ENCODE measurements around the gene KCNK10.

KCNK10 gene

DNA sequence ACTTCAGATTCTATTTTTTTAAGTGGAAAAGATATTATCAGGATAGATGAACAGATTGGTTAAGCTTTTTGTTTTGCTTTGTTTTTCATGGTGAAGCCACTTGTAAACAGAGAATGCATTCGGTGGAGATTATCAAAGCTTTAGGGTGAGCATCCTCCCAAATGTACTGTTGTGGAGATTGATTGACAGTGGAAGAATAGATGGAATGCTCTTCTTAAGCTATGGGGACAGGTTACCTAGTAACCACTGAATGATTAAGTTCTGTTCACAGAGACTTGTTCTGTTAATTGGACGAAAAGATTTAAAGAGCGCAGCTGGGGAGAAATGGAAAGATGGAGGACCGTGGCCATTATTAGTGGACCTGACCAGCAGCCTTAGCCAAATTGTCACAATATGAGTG lies 40.6 kb upstream of the KCNK10 start:
- Histone ChIP-seq H4K20me1 (ENCODE audit: control insufficient read depth, insufficient read depth, low read depth, low read length) (no peaks in the 10 kb centered on the region), H3F3A (ENCODE audit: control insufficient read depth, insufficient read depth) (no peaks in the 10 kb centered on the region), H3K27ac (ENCODE audit: low read depth, low read length) (no peak overlapping the region), H3K27me3 (ENCODE audit: control insufficient read depth, low read length) (no peaks in the 10 kb centered on the region), H3K4me1 (ENCODE audit: control insufficient read depth, low read length) (no peaks in the 10 kb centered on the region), H3K9me2 (replicated peaks; ENCODE audit: control insufficient read depth, low read length) (no peaks in the 10 kb centered on the region), H3K4me3 (ENCODE audit: low read length) (no peak overlapping the region), H3K79me2 (ENCODE audit: control insufficient read depth, low read length) (no peaks in the 10 kb centered on the region), H3K9me3 (ENCODE audit: control insufficient read depth, insufficient read depth, low read length) (no peaks in the 10 kb centered on the region), H3K4me2 (ENCODE audit: low read length) (no peak overlapping the region), H3K36me3 (ENCODE audit: control insufficient read depth, low read length) (no peaks in the 10 kb centered on the region)
- TF ChIP-seq, protein P1, sequence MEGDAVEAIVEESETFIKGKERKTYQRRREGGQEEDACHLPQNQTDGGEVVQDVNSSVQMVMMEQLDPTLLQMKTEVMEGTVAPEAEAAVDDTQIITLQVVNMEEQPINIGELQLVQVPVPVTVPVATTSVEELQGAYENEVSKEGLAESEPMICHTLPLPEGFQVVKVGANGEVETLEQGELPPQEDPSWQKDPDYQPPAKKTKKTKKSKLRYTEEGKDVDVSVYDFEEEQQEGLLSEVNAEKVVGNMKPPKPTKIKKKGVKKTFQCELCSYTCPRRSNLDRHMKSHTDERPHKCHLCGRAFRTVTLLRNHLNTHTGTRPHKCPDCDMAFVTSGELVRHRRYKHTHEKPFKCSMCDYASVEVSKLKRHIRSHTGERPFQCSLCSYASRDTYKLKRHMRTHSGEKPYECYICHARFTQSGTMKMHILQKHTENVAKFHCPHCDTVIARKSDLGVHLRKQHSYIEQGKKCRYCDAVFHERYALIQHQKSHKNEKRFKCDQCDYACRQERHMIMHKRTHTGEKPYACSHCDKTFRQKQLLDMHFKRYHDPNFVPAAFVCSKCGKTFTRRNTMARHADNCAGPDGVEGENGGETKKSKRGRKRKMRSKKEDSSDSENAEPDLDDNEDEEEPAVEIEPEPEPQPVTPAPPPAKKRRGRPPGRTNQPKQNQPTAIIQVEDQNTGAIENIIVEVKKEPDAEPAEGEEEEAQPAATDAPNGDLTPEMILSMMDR (IDR thresholded peaks at IDR 0.05; ENCODE audit: low read depth, low read length, poor library complexity, severe bottlenecking): no peak
- no peak for TF ChIP-seq EZH2phosphoT487 (IDR thresholded peaks at IDR 0.05; ENCODE audit: borderline replicate concordance, low read length)

DNA sequence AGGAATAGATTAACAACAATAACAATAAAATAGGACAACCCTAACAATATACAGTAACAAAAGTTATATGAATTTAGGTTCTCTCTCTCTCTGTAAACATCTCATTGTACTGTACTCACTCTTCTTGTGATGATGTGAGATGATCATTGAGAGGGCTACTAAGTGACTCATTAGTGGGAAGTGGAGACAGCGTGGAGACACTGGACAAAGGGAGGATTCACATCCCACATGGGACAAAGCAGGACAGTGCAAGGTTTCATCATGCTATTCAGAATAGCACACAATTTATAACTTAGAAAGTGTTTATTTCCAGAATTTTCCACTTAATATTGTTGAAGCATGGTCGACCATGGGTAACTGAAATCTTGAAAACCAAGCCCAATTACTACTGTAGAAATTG lies 36.4 kb upstream of the KCNK10 start:
- no peaks in the 10 kb centered on the region for H3K79me2 ChIP-seq (ENCODE audit: control insufficient read depth, low read length)
- TF ChIP-seq EZH2phosphoT487 (IDR thresholded peaks at IDR 0.05; ENCODE audit: borderline replicate concordance, low read length): no peak
- TF ChIP-seq, protein P1 (IDR thresholded peaks at IDR 0.05; ENCODE audit: low read depth, low read length, poor library complexity, severe bottlenecking): no peak
- H3K4me2 ChIP-seq (ENCODE audit: low read length): no peak overlapping the region
- H3K4me3 ChIP-seq (ENCODE audit: low read length): no peak overlapping the region
- H3F3A ChIP-seq (ENCODE audit: control insufficient read depth, insufficient read depth): no peaks in the 10 kb centered on the region
- H3K27me3 ChIP-seq (ENCODE audit: control insufficient read depth, low read length): no peaks in the 10 kb centered on the region
- H3K27ac ChIP-seq (ENCODE audit: low read depth, low read length): no peak overlapping the region
- no peaks in the 10 kb centered on the region for H3K36me3 ChIP-seq (ENCODE audit: control insufficient read depth, low read length)
- H3K4me1 ChIP-seq (ENCODE audit: control insufficient read depth, low read length): no peaks in the 10 kb centered on the region
- no peaks in the 10 kb centered on the region for H3K9me2 ChIP-seq (replicated peaks; ENCODE audit: control insufficient read depth, low read length)
- H4K20me1 ChIP-seq (ENCODE audit: control insufficient read depth, insufficient read depth, low read depth, low read length): no peaks in the 10 kb centered on the region
- H3K9me3 ChIP-seq (ENCODE audit: control insufficient read depth, insufficient read depth, low read length): no peaks in the 10 kb centered on the region

DNA sequence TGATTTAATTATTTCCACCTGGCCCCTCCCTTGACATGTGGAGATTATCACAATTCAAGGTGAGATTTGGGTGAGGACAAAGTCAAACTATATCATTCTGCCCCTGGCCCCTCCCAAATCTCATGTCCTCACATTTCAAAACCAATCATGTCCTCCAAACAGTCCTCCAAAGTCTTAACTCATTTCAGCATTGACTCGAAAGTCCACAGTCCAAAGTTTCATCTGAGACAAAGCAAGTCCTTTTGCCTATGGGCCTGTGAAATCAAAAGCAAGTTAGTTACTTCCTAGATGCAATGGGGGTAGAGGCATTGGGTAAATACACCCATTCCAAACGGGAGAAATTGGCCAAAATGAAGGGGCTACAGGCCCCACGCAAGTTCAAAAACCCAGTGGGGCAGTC lies 31.3 kb upstream of the KCNK10 start:
- H3K79me2 ChIP-seq (ENCODE audit: control insufficient read depth, low read length): no peaks in the 10 kb centered on the region
- TF ChIP-seq EZH2phosphoT487 (IDR thresholded peaks at IDR 0.05; ENCODE audit: borderline replicate concordance, low read length): no peak
- TF ChIP-seq, protein P1 (IDR thresholded peaks at IDR 0.05; ENCODE audit: low read depth, low read length, poor library complexity, severe bottlenecking): no peak

GRCh38 chr14:88352698-88353097 lies 29.6 kb upstream of the KCNK10 start:
- Histone ChIP-seq H3K79me2 (ENCODE audit: control insufficient read depth, low read length) (no peaks in the 10 kb centered on the region), H3F3A (ENCODE audit: control insufficient read depth, insufficient read depth) (no peaks in the 10 kb centered on the region), H3K27me3 (ENCODE audit: control insufficient read depth, low read length) (no peaks in the 10 kb centered on the region), H4K20me1 (ENCODE audit: control insufficient read depth, insufficient read depth, low read depth, low read length) (no peaks in the 10 kb centered on the region), H3K36me3 (ENCODE audit: control insufficient read depth, low read length) (no peaks in the 10 kb centered on the region), H3K4me2 (ENCODE audit: low read length) (no peak overlapping the region), H3K4me3 (ENCODE audit: low read length) (no peak overlapping the region), H3K9me3 (ENCODE audit: control insufficient read depth, insufficient read depth, low read length) (no peaks in the 10 kb centered on the region), H3K9me2 (replicated peaks; ENCODE audit: control insufficient read depth, low read length) (no peaks in the 10 kb centered on the region), H3K4me1 (ENCODE audit: control insufficient read depth, low read length) (no peaks in the 10 kb centered on the region), H3K27ac (ENCODE audit: low read depth, low read length) (no peak overlapping the region)
- no peak for TF ChIP-seq EZH2phosphoT487 (IDR thresholded peaks at IDR 0.05; ENCODE audit: borderline replicate concordance, low read length)
- TF ChIP-seq, protein P1 (IDR thresholded peaks at IDR 0.05; ENCODE audit: low read depth, low read length, poor library complexity, severe bottlenecking): no peak

More for the DNA sequence above, 31.3 kb upstream of the KCNK10 start:
- H3K4me3 ChIP-seq (ENCODE audit: low read length): no peak overlapping the region
- no peaks in the 10 kb centered on the region for H3K36me3 ChIP-seq (ENCODE audit: control insufficient read depth, low read length)
- no peak overlapping the region for H3K4me2 ChIP-seq (ENCODE audit: low read length)
- H3K9me3 ChIP-seq (ENCODE audit: control insufficient read depth, insufficient read depth, low read length): no peaks in the 10 kb centered on the region
- no peaks in the 10 kb centered on the region for H3K4me1 ChIP-seq (ENCODE audit: control insufficient read depth, low read length)
- no peaks in the 10 kb centered on the region for H3K27me3 ChIP-seq (ENCODE audit: control insufficient read depth, low read length)
- H3F3A ChIP-seq (ENCODE audit: control insufficient read depth, insufficient read depth): no peaks in the 10 kb centered on the region
- H4K20me1 ChIP-seq (ENCODE audit: control insufficient read depth, insufficient read depth, low read depth, low read length): no peaks in the 10 kb centered on the region
- H3K9me2 ChIP-seq (replicated peaks; ENCODE audit: control insufficient read depth, low read length): no peaks in the 10 kb centered on the region
- H3K27ac ChIP-seq (ENCODE audit: low read depth, low read length): no peak overlapping the region
